Hippocampal formation (tissue), 2 donors: ENCODE data around the gene NSMF.

Experiments used
- DNase-seq, 2 donors: peaks; one replicate each; lab custom pipeline; 2025; lab: John Stamatoyannopoulos, UW

NSMF gene

DNA sequence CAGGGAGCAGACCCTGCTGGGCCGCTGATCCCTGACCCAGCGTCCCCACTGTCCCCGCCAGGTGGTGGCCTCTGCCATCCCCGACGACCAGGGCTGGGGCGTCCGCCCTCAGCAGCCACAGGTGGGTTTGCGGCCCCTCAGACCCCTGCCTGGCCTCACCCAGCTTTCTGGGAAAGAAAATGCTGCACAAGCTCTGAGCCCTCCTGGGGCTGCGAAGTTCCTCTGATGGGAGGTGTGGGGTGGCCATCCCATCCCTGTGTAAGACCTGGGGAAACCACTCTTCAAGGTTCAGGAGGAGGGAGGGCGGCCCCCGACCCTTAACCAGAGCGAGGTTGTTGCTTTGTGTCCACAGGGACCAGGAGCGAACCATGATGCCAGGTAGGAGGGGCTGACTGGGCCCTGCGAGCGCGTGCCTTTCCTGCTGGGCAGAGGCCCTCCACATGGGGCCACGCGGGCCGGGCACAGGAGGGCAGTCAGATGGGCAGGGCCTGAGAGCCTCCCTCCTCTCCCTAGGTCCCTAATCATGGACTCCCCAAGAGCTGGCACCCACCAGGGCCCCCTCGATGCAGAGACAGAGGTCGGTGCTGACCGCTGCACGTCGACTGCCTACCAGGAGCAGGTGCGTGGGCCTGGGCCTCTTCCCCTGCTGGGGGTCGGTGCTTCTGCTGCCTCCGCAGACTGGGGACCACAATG lies 28.3 kb downstream of the NSMF start:
- DNase-seq, result no peak

DNA sequence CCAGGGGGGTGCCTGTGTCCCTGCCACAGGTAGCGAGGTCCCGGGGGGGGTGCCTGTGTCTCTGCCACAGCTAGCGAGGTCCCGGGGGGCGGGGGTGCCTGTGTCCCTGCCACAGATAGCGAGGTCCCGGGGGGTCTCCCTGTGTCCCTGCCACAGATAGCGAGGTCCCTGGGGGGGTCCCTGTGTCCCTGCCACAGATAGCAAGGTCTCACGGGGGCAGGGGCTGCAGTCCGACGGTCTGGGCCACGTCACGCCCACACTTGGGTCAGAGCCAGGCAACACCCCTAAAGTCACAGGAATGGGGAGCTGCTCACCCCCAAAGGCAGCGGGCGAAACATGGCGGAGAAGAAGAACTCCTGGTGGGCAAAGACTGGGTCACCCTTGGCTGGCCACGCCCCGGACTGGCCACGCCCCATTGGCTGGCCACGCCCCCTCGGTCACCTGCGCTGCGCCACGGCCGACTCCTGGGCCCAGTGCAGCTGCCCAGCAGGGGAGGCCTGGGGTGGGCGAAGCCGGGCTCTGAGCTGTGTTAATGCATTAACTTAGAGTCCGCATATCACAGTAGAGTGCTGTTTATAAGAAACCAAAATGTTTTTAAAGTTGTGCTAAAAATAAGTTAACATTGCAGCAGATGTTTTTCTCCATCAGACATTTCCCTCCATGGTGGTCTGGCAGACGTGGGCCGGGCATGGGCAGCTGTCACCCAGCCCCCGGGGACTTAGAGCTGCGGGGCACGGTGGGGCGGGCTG lies 29.0 kb downstream of the NSMF start:
- no peak for DNase-seq

DNA sequence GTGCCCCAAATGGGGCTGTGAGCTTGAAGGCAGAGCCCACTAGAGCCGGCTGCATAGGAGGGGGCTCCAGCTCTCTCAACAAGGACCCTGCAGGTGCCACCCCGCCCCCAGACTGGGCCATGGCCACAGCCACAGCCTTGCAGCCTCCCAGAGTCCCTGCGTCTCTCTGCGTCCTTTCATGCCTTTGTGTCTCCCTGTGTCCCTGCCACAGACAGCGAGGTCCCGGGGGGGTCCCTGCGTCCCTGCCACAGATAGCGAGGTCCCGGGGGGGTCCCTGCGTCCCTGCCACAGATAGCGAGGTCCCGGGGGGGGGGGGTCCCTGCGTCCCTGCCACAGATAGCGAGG lies 29.6 kb downstream of the NSMF start:
- DNase-seq, result no peak

DNA sequence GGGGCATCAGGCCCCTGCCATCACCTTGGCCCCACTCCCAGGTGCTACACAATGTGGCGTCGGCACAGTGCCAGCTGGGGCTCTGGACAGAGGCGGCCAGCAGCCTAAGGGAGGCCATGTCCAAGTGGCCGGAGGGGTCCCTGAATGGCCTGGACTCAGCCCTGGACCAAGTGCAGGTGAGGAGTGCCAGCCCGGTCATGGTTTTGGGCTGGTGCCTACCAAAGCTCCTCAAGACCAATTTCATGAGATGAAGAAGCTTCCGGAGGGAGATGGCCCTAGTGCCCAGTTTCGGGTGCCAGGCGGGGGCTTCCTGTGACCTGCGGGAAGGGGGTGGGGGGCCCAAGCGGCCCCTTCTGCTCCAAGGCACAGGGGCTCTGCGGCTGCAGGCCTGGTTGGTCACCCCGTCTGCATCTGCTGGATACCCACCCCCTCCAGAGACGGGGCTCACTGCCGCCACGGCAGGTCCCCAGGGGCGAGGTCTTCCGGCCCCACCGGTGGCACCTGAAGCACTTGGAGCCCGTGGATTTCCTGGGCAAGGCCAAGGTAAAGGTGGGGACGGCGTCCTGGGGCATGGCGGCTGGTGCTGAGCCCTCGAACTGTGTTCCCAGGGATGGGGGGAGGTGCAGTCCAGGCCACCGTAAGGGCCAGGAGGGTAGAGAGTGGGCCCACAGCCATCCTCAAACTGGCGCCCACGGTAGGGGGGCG lies 30.1 kb downstream of the NSMF start:
- no peak for DNase-seq

DNA sequence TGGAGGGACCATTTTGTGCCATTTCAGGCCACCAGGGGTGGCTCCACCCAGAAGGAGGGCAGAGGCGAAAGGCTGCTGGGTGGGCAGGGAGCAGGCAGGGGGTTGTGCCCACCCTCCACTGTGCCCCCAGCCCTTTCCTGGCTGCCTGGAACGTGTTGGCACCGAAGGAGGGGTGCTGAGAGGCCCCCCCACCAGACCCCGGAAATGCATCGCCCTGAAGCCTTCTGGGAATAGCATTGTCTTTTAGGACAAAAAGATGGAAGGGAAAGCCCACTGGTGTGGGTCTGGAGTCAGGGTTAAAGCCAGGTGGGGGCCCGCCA lies 30.9 kb downstream of the NSMF start:
- DNase-seq, result no peak

DNA sequence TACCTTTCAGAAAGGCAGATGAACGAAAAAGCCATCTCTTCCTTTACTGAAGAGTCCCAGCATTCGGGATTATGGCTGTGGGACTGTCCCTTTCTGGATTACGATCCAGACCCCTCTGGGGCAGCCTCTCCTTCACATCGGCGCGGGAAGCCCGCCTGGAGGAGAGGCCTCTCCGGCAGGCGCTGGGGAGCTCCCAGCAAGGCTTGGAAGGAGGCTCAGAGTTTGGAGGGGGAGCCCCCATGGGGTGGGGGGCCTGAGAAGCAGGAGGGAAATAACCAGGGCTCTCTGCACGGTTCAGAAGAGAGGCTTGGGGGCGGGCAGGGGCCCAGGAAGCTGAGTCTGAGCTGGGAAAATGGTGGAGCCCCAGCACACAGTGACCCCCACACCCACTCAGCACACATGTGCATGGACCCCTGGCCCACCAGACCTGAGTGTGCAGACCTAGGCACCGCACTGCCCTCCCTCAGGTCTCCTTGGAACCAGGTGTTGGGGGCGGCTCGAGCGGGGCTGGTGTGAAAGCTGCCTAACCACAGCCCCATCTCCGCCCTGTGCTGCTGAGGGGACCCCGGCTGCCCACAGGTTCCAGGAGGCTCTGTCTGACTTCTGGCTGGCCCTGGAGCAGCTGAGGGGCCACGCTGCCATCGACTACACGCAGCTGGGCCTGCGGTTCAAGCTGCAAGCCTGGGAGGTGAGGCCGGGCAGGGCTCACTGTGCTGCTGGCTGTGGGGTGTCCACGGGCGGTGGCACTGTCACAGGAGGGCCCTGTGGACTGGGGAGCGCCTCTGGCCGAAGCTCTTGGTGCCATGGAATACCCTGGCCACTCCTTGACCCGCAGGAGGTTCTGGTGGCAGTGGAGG lies 31.5 kb downstream of the NSMF start:
- no peak for DNase-seq

DNA sequence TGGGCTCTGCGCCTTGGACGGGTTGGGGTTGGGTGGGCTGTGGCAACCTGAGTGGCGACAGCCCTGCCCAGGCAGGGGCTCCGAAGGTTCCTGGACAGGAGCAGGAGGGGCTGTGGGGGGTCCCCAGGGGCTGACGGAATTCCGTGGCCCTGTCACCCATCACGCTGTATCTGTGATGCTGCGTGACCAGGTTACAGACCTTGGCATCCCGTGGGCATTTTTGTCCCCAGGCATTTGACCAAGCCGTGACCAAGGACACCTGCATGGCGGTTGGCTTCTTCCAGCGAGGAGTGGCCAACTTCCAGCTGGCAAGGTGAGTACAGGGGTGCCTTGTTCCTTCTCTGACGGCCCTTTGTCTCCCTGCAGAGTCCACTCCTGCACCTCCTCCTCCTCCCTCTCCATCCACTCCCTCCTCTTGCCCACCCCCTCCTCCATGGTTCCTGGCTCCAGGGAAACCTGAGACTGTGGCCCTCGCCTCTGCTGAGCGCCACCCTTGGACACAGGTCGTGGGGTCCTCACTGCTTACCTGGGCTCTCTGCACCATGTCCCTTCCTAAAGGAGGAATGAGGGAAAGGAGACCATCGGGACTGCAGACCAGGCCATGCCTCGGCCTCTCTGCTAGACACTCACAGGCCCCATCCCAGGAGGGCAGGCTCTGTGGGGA lies 33.0 kb downstream of the NSMF start:
- DNase-seq, result no peak

DNA sequence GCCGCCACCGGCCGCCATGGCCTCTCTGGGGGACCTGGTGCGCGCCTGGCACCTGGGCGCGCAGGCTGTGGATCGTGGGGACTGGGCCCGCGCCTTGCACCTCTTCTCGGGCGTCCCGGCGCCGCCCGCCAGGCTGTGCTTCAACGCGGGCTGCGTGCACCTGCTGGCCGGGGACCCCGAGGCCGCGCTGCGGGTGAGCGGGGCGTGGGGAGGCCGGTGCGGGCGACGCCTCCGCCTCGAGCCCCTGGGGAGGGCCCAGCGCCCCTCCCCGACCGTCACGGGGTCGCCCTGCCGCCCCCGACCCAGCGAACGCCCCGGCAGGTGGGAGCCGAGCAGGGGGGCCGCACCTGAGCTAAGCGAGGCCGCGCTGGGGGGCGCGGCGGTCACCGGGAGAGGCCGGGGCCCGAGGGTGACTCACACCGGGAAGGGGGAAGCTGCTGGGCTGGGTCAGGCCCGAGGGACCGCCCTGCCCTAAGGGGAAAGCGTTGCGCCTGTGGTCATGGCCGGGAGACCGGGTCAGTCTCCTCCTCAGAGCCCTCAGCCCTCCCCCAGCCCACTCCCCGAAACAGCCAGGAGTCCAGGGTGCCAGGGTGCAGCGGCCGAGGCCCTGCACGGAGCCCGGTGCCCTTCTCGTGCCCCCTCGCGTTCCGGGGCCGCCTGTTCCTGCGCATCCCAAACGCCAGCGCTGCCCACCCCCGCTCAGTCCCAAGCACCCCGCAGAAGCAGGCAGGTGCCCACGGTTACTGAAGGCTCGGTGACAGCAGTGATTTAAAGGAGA lies 35.4 kb downstream of the NSMF start:
- DNase-seq, result no peak

DNA sequence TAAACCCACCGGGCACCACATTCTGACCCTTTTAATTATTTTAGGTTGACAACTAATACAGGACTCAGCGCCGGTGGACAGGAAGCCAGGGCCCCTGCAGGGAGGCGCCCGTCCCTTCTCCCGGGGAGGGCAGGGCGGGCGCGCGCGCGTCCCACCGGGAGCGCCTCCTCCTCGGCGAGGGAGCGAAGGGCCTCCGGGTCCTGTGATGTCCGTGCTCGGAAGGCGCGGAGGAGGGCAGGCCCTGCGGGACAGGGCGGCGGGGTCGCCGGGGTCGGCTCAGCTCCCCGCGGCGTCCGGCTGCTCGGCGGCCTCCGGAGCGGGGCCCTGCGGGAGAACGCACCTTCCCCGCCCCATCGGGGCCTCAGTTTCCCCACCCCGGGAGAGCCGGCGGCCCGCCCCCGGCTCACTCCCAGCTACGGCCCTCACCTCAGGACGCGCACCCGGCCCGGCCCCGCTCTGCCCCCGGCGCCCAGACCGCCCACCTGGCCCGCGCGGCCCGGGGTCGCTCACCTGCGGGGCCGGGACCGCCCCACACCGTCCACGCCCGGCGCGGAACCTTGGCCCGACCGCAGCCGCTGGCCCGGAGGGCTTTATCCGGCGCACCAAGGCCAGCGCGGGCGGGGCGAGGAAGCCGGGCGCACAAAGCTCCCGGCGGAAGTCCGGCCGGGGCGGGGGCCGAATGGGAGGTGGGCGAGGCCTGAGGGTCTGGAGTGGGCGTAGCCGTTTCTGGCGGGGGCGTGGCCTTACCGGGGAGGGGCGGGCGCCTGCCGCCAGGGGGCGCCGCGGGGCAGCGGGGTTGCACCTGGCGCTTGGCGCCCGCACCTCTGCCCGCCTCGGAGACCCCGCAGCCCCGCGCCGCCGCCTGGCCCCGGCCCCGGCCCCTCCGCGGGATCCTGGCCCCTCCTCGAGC lies 36.3 kb downstream of the NSMF start, which contains the start of the genes EXD3 and NOXA1:
Gene EXD3, minus strand, starts transcription at position 559 of the 910 bp plus-strand sequence. CDS start 27,805 bp downstream, outside the sequence.
Gene NOXA1, plus strand, starts transcription at position 790 of the 910 bp plus-strand sequence. CDS start 137 bp downstream, outside the sequence.
- peak; percentile 73 to 81 for DNase-seq

DNA sequence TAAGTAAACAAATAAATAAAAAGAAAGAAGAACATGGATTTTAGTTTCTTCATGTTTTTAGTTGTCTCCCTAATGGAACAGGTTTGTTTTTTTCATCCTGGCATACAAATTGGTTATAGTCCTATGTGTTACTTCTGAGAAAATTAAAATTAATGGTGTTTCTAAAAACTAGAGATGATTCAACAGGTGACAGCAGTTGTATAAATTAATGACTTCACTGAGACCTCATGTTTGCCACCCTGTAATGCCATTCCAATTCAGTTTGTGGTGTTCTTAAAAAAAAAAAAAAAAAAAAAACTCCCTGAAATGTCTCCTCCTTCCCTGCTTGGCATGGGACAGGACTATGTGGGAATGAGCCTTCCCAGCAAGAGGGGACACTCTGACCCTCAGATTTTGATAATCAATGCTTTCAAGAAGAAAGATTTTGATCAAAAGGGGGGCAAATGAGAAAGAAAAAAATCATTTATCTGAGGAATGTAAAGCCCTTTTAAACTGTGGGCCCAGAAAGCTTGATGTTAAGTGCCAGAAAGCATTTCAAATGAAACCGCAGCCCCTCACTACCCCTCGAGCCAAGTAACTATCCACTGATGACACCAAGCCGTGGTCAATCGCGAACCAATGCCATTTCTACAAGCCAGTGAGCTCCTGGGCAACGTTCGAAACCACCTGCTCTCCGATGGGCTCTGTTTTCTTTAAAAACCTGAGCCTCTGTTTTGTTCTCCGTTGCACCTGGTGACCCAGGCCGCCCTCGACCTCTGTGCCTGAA lies 37.1 kb downstream of the NSMF start:
- DNase-seq, result no peak

DNA sequence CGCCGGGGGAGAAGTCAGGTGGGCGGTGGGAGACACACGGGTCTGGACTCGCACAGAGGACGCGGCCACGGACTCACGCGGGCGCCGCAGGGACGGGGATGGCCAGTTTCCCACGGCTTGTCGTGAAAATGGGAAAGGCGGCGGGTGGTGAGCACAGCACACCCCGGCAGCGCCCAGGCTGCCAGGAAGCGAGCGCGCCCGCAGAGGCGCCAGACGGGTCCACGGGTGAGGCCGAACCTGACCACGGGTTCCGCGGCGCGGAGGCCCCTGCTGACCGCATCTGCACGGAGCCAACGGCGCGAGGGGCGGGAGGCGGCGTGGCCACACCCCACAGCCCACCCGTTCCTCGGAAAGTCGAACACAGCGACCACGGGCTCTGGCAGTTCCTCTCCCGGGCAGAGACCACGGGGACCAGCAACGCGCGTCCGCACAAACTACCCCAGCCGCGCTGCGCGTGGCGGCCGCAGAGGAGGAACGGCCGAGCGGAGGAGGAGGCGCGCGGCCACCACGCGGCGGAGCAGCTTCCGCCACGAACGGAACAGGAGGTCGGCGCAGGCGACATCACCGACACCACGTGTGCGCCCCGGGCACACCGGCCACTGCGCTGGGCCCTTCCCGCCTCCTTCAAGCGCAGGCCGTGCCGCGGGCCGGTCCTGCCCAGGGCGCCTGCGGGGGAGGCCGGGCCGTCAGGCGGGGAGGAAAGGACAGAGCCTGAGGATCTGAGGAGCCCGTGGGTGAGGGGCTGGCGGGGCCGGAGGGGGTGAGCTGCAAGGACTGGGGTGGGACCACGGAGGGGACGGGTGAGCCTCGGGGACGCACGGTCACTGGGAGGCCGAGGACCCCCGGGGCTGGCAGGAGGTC lies 41.7 kb downstream of the NSMF start:
- no peak for DNase-seq

DNA sequence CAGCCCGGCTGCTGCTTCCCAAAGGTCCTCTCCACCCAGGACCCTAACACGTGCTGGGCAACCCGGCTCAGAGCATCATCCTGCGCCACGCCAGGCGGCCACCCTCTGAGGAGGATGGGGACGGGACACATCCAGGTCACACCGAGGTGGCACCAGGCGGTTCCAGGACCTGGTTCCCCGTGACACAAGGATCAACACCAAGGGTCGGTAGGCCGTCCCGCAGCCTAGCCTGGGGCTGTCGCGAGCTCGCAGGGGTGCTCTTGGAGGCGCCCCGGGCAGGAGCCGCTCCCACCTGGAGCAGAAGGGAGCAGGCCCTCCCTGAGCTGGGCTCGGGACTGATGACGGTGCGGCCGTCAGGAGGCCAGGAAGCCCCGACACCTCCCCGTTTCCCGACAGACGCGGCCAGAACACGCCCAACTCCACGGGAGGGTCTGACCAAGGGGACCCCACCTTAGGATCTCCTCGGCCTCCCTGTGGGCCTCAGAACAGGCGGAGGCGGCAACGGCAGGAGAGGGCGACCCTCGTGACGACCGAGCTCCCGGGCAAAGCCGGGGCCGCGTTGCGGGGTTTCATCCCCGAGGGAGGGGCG lies 42.5 kb downstream of the NSMF start:
- no peak for DNase-seq

DNA sequence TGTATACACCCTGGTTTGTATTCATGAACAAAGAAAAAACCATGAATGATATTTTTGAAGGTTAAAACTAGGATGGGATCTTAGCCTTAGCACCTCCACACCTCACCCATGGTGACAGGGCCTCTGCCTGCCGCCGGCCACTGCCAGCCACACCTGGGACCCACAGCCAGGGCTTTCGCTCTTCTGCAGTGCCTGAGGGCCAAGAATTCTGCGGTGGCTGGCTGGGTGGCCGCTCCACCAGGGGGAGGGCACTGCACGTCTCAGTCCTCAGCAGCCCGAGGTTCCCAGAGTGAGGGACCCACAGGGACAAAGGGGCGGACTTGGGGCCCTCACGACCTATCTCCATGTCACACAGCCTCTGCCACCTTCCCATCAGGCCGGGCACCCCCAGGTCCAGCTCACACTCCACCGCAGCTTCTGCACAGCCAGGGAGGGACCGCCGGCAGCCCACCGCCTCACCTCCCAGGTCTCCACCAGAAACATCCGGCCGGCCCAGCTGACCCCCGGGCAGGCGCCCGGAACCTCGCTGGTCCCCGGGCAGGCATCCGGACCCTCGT lies 43.0 kb downstream of the NSMF start:
- DNase-seq, result no peak

DNA sequence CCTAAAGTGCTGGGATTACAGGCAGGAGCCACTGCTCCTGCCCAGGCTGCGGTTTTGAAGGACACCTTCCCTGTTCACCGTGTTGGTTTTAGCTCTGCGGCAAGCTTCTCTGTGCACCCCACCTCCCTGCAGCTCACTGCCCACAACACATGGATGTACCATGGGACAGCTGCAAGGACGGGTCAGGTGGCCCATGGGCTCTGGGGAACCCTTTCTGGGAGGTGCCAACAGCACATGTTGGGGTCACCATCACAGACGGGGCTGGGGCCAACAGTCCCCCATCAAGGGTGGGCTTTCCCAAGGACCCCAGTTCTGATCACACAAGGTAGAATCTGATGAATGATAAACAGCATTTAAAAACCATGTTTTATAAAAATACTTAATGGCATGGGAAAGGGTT lies 43.7 kb downstream of the NSMF start:
- no peak for DNase-seq

DNA sequence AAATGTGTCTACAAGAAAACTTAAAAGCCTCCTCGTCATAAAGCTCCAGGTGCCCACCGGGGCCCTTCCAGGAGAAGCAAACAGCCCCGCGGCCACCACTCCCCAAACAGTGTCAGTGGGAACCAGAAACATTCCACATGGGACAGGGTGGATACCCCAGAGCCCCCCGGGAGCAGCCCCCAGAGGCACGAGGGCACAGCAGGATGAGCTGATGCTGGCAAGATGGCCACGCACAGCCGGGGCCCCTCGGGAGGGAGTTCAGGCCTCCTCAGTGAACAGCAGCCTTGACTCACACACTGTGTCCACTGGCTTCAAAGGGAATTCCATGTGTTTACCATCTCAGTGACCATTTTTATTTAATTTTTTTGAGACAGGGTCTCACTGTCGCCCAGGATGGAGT lies 46.7 kb downstream of the NSMF start:
- no peak for DNase-seq

DNA sequence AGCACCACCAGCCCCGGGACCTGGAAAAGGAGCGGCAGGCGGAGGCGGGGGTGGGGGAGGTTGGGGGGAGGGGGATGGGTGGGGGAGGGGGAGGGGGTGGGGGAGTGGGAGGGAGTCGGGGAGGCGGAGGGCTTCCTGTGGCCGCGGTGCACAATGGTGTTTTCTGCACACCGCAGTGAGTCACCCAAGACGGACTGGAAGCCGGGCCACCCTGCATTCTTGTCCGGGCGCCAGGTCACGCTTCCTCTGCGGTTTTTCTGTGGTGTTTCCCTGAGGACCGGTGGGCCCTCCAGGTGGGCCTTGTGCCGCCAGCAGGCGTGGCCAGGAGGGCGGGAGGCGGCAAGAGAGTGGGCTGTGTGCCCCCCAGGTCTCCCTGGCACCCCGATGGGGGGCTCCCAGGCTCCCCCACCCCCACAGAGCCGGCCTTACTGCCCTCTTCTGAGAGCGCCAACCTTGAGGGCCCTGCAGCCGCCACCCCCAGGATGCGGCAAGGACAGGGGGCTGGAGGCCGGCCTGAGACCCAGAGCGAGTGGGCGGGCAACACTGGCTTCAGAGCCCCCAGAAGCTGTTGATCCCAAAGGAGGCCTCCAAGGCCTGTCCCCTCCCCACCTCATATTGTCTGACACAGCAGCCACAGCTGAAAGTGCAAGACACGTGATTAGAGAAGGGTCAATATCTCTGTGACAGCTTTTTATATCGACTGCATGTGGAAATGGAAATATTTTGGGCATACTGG lies 47.3 kb downstream of the NSMF start:
- no peak for DNase-seq

DNA sequence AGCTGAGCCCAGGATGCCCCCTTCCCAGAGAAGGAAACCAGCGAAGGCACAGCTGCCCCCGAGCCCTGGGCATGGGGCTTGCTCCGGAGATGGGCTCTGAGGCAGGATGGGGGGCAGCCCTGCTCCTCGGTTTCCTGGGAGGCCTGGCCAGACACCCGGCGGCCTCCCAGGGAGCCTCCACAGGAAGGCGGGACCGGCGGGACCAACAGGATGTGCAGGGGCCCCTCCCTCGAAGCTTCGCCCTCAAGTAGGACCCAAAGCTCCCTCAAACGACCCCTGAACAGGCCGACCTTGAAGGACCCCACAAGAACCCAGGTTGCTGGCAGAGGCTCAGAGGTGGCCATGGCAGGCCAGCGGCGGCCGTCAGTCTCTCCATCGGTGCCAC lies 47.9 kb downstream of the NSMF start:
- no peak for DNase-seq
